HTR-8/SVneo (cell line): ENCODE results near the gene PNCK.
"Not testable (repeated sequence)": the region's sequence is repeated elsewhere in the genome, so short reads cannot be mapped to it uniquely, and the experiment has no call there.

ENCODE experiments used
- DNase-seq: peaks from one replicate; pipeline ENCODE4 v3.0.0; 2011; ENCODE audit warnings: low spot score, mixed read lengths; ENCODE audit not compliant: insufficient read length
- FAIRE-seq: peaks from 2 replicates; lab custom pipeline; 2011; peaks lifted over from hg19 to GRCh38; lab: Jason Lieb, UNC

Gene PNCK

DNA sequence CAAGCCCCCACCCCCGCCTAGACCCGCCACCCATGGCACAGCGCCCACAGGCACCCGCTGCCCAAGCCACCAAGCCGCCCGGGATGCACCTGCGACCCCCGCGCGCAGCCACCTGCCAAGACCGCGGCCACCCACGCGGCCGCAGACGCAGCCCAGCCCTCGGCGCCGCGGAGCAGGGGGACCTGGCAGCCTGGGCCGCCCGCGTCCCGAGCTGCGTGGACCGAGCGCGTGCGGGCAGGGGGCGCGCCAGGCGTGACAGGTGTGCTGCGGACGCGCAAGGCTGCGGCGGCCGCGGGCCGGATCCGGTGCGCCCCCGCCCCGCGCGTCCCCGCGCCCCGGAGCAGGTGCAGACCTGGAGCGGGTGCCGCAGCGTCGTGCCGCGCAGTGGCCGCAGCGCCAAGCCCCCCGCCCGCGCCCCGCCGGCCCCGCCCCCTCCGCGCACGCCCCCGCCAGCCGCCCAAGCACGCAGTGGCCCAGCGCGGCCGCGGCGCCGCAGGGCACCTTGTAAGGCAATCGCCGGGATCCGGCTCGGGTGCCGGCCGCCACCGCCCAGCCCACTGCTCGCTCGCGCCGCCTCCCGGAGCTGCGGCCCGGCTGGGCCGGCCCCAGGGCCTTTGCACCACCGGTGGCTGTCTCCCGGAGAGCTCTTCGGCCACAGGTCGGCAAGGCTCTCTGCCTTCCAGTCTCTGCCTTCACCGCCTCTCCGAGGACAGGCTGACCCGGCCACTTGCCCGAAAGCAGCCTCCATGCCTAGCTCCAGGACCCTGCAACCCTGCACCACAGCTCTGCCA is at the start of gene PNCK:
PNCK (minus strand) TSS at position 386 of the 791 bp plus-strand sequence. CDS start 737 bp downstream, outside the sequence.
- FAIRE-seq (no peak), DNase-seq (no peak)

DNA sequence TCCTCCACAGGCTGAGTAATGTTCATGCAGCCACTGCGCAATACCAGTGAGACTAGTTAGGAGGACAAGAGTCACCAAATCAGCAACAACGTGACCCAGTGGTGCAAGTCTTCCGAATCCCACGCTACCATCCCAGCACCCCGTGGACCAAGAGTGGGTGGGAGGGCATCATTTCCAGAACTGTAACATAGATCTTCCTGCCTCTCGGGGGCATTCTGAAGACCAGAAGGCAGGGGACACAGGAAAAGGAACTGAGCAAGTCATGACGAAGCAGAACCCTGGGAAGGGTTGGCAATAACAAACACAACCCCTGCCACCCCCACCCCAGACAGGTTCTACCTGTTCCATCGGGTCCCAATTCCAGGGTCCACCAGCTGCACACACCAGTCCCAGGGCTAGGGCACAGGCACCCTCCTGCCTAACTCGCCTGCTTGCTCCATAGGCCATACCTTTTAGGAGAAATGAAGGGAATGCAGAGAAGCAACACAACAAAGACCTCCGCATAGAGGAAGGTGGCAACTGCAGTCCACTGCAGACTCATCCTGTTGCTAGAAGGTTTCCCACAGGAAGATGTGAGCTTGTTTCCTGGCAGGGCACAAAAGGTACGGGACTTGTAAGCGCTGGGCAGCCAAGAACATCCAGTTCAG is 49.2 kb upstream of the PNCK start:
- no peak for FAIRE-seq
- no peak for DNase-seq

- DNase-seq (no peak), FAIRE-seq (no peak)
Observed at GRCh38 chrX:153719701-153720100, 46.1 kb upstream of the PNCK start.

DNA sequence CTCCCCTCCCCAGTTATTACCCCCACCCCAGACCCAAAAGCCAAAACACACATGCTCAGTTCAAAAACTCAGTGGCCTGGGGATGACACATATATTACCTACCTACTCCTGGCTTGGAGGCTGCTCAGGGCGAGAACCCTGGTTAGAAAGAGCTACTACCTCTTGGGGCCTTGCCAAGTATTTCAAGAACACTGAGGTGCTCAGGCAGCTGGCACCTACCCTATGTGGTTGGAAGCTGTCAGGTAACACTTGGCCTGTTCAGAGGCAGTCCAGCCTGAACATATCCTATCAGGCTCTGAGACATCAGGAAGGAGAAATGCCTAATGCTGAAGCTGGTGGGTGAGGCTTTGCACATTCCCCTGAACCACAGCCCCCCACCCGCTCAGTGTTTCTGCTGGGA is 45.6 kb upstream of the PNCK start:
- no peak for DNase-seq
- FAIRE-seq, result no peak

GRCh38 chrX:153717445-153717844 is 43.8 kb upstream of the PNCK start:
- FAIRE-seq (no peak), DNase-seq (no peak)

GRCh38 chrX:153714256-153714655 is 40.6 kb upstream of the PNCK start:
- no peak for DNase-seq

GRCh38 chrX:153709726-153710674 is 36.4 kb upstream of the PNCK start:
- FAIRE-seq, result no peak
- DNase-seq, result no peak

More at GRCh38 chrX:153714256-153714655, 40.6 kb upstream of the PNCK start:
- no peak for FAIRE-seq

GRCh38 chrX:153708415-153708814 is 34.8 kb upstream of the PNCK start:
- DNase-seq (peak; percentile 51), FAIRE-seq (no peak)

DNA sequence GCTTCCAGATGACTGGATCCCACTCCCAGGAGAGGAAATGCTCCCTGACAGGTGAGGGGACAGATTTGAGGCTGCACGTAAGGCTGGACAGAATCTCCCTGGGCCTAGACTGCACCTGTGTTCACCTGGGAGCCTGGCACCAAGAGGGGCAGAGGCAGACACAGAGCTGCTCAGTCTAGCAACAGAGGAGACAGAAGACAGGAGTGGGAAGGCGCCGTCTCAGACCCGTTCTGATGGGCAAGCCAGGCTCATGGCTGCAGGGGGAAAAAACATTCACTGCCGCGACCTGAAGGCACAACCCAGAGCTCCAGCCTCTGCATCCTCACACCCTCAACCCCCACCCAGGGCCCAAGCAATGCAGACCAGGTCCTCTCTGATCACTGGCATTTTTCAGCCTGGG is 33.8 kb upstream of the PNCK start:
- FAIRE-seq (no peak), DNase-seq (no peak)

DNA sequence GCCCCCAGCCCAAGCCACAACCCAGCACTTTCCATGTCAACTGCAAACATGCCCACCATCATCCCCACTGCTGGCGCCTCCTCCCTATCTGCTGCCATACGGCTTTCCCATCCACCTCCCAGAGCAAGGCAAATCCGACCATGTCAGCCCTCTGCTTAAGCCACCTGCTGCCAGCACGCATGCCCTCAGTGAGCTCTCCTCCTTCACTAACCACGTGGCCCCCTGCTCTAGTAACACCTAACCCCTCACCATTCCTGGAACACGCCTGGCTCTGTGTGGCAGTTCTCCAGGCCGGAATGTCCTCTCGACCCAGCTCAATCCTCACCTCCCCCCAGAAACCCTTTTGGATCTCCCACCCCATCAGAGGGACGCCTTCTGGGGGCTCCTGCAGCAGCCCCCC is 33.2 kb upstream of the PNCK start:
- FAIRE-seq, result no peak
- no peak for DNase-seq

DNA sequence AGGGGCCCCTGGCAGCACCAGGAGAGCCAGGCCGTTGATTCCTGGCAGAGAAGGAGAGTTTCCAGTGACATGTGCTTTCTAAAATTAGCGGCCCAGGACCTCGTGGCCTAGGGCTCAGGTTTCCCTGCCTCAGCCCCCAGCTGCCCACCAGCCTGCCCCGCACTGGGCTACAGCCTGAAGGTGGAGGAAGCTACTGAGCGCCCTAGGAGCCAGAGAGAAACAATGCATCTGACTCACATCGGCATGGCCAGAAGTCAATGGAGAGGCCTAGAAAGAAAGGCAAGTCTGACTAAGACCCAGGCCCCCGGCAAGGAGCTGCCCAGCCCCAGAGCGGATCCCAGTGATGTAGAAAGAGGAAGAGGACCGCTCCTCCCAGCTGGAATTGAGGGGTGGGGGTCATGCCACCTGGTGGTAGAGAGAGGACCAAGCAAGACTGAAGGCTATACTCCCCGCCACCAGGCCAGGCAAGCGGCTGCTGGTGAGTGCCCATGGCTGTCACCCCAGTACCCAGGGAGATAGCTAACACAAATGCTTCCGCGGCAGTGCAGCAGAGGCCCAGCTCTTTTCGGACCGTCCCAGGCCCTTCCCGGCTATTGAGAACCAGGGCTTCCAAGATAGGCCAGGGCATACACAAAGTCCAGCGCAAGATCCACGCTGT is 31.9 kb upstream of the PNCK start:
- DNase-seq, FAIRE-seq: not testable (repeated sequence)

- FAIRE-seq, result not testable (repeated sequence)
Observed at GRCh38 chrX:153704631-153705402, 31.2 kb upstream of the PNCK start.

GRCh38 chrX:153704021-153704526 is 30.5 kb upstream of the PNCK start:
- no peak for DNase-seq
- FAIRE-seq, result no peak

More at GRCh38 chrX:153704631-153705402, 31.2 kb upstream of the PNCK start:
- not testable (repeated sequence) for DNase-seq

DNA sequence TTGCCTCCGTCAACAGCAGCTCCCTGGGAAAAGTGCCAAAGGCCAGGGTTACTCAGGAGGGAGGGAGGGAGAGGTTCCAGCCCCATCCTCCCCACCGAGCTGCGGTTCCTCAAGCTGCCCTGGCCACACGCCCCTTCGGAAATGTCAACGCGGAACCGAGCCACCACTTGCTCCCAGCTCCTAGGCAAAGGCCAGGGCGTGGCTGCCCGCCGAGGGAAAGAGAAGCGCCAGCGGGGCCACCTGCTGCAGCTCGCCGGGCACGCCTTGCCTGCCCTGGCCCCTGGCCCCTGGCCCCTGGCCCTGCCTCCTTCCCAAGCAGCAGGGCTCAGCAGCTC is 29.4 kb upstream of the PNCK start:
- no peak for FAIRE-seq
- no peak for DNase-seq

DNA sequence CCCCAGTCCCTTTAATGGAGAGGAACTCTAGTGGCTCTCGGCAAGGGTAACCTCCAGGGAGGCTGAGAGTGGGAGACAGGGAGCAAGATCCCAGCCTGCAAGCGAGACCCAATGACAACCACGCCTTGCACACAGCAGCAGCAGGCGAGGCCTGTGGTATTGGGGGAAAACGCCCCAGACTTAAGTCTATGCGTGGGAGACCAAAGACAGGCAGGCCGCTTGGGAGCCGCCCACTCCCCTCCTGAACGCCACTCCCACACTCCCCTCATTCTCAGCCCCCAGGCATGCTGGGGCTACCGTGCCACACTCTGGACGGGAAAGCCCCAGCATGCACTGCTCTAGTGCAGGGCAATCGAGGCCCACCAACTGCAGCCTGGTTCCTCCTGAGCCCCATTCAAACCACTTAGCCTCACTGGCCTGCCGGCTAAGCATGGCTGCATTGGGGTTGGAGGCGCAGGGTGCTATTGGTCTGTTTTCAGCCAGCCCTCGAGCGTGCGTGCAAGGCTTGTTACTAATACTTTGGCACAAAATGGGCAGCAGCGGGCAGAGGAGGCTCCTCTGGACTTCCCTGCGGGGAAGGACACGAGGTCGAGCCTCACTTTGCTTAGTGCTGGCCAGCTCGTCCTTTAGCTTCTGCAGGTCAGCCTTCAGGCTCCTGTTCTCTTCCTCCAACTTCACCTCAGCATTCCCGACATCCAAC is 28.9 kb upstream of the PNCK start:
- no peak for FAIRE-seq
- DNase-seq, result no peak

GRCh38 chrX:153701706-153702105 is 28.1 kb upstream of the PNCK start:
- DNase-seq (no peak), FAIRE-seq (no peak)

GRCh38 chrX:153700967-153701366 is 27.4 kb upstream of the PNCK start:
- DNase-seq (no peak), FAIRE-seq (no peak)

DNA sequence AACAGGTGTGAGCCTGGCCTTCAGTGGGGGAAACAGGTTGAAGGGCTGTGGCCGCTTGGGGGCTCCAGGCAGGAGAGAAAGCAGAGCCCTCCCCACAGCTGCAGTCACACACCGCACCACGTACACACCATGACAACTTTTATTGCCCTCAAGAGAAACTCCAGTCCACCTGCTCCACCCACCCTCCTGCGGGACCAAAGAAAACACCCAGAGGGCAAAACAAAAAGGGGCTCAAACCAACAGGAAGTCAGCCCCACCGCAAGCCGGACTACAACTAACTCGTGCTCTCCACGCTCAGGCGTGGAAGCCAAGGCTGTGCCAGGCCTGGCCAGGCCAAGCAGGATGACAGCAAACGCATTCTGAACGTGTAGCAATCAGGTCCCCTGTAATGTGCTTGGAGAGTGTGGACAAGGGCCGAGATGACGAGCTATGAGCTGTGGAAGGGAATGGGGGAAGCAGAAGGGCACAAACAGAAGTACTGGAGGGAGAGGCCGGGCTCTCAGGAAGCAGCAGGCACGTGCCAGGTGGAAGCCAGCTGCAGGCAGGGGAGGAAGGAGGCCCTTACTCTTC is 26.8 kb upstream of the PNCK start:
- no peak for FAIRE-seq
- no peak for DNase-seq
